Panc1 (cell line): Measurements from ENCODE around the gene MFGE8.
A peak's percentile ranks its signal among the peaks of the same experiment; 100 is the strongest.

Experiments
- CTCF ChIP-seq: fragments of 450-650 bp; IDR thresholded peaks from 2 replicates; pipeline ENCODE4 v1.5.1; 2017; ENCODE audit warnings: mild to moderate bottlenecking
- POLR2AphosphoS5 ChIP-seq: IDR thresholded peaks from 2 replicates; pipeline ENCODE4 v1.6.1; 2012; ENCODE audit warnings: mild to moderate bottlenecking, low read depth, low read length, moderate library complexity
- SIN3A ChIP-seq: IDR thresholded peaks from 2 replicates; pipeline ENCODE4 v1.6.1; 2012; ENCODE audit warnings: low read depth, mild to moderate bottlenecking, low read length, moderate library complexity, borderline replicate concordance; ENCODE audit not compliant: insufficient read depth

DNA sequence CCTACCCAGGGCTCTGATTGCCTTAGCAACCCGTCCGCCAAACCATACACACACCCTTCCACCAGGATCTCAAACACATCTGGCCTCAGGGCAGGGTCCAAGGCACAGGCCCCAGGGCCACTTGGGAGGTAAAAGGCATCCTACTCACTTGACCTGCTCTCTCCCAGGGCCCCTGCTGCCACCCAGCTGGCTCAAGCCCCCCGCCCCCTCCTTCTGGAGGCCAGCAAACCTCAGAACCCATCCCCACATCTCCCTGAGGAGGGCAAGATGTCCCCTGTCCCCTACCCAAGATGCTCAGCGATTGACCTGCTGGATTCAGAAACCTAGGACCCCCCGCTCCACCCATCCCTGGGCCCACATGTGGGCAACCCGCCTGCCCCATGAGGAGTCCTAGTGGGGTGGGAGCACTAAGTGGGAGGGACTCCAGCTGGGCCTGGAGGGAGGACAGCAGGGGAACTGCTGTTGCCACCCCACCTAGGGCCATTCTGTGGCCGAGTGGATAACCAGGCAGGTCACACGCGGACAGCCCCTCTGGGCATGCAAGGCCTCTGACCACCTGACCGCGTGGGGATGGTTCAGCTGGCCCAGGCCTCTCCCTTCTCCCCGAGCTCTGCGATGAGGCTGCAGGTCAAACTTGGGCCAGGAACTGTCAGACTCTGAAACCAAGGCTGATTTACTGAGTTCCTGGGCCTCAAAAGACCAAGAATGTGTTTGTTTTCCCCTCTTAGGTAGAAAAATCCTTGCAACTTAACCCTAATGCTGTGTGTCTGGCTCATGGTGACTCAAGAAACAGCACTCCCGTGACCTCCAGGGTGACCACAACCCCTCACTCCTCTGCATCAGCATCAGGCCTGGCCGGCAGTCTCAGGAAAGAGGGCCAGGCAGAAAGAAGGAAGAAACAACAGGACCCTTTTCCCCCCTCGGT lies 4.2 kb downstream of the MFGE8 start:
- TF ChIP-seq SIN3A: no peak
- no peak for TF ChIP-seq CTCF
- TF ChIP-seq POLR2AphosphoS5: peak; percentile 12; the same call in 1 of the 2 replicates
